H9 (cell line): Measurements from ENCODE around the gene STN1. TPM values are rescaled to one million over a fixed set of nuclear protein-coding genes. Genes with fewer than 3 reads are reported as not detected.

Experiments
- DNase-seq: peaks from one replicate; pipeline ENCODE4 v3.0.0-alpha.2; 2017
- H2AFZ ChIP-seq: one replicate; pipeline ENCODE4 v1.6.1; 2013; ENCODE audit warnings: mild to moderate bottlenecking, low read length, control low read depth, moderate library complexity
- H2AK5ac ChIP-seq: 2 replicates; pipeline ENCODE4 v1.6.1; 2013; ENCODE audit warnings: low read length, control low read depth, mixed read lengths; ENCODE audit not compliant: insufficient read length
- H2BK120ac ChIP-seq: one replicate; pipeline ENCODE4 v1.6.1; 2013; ENCODE audit warnings: low read depth, mild to moderate bottlenecking, low read length, control low read depth, inconsistent platforms; ENCODE audit not compliant: poor library complexity, severe bottlenecking
- H2BK12ac ChIP-seq: 2 replicates; pipeline ENCODE4 v1.6.1; 2013; ENCODE audit warnings: low read length, control low read depth, mixed read lengths, low read depth; ENCODE audit not compliant: insufficient read length
- H2BK15ac ChIP-seq: 2 replicates; pipeline ENCODE4 v1.6.1; 2013; ENCODE audit warnings: low read depth, low read length, control low read depth
- H2BK20ac ChIP-seq: one replicate; pipeline ENCODE4 v1.6.1; 2013; ENCODE audit warnings: low read depth, mild to moderate bottlenecking, low read length, control low read depth, inconsistent platforms; ENCODE audit not compliant: poor library complexity, severe bottlenecking
- H2BK5ac ChIP-seq: 2 replicates; pipeline ENCODE4 v1.6.1; 2013; ENCODE audit warnings: low read length, control low read depth, mixed read lengths; ENCODE audit not compliant: insufficient read length
- H3K14ac ChIP-seq: 2 replicates; pipeline ENCODE4 v1.6.1; 2013; ENCODE audit warnings: low read length, control low read depth; ENCODE audit not compliant: insufficient read depth
- H3K18ac ChIP-seq: 2 replicates; pipeline ENCODE4 v1.6.1; 2013; ENCODE audit warnings: low read depth, mild to moderate bottlenecking, mixed read lengths, low read length, control low read depth; ENCODE audit not compliant: insufficient read length
- H3K23ac ChIP-seq: 2 replicates; pipeline ENCODE4 v1.6.1; 2013; ENCODE audit warnings: low read length, control low read depth, mixed read lengths, low read depth; ENCODE audit not compliant: insufficient read length
- H3K23me2 ChIP-seq: 2 replicates; pipeline ENCODE4 v1.6.1; 2013; ENCODE audit warnings: low read depth, mild to moderate bottlenecking, mixed read lengths, low read length, control low read depth; ENCODE audit not compliant: insufficient read length, poor library complexity, severe bottlenecking
- H3K27ac ChIP-seq: 2 replicates; pipeline ENCODE4 v1.5.1; 2013; ENCODE audit warnings: low read length, control low read depth, mixed read lengths, low read depth; ENCODE audit not compliant: insufficient read length
- H3K27me3 ChIP-seq: 2 replicates; pipeline ENCODE4 v1.6.1; 2013; ENCODE audit warnings: low read length, control low read depth, inconsistent platforms; ENCODE audit not compliant: insufficient read depth
- H3K4ac ChIP-seq: 2 replicates; pipeline ENCODE4 v1.6.1; 2013; ENCODE audit warnings: low read depth, mild to moderate bottlenecking, control low read depth, inconsistent platforms, low read length, moderate library complexity
- H3K4me1 ChIP-seq: 2 replicates; pipeline ENCODE4 v1.6.1; 2013; ENCODE audit warnings: low read length, control low read depth, inconsistent platforms; ENCODE audit not compliant: insufficient read depth
- H3K4me2 ChIP-seq: 2 replicates; pipeline ENCODE4 v1.6.1; 2013; ENCODE audit warnings: low read length, control low read depth, mixed read lengths; ENCODE audit not compliant: insufficient read length, insufficient read depth
- H3K56ac ChIP-seq: 2 replicates; pipeline ENCODE4 v1.6.1; 2013; ENCODE audit warnings: low read depth, mild to moderate bottlenecking, mixed read lengths, low read length, control low read depth; ENCODE audit not compliant: insufficient read length
- H3K79me1 ChIP-seq: 2 replicates; pipeline ENCODE4 v1.6.1; 2013; ENCODE audit warnings: low read depth, mild to moderate bottlenecking, moderate library complexity, low read length, control low read depth, inconsistent platforms; ENCODE audit not compliant: insufficient read depth, poor library complexity, severe bottlenecking
- H3K79me2 ChIP-seq: 2 replicates; pipeline ENCODE4 v1.6.1; 2013; ENCODE audit warnings: low read length, control low read depth, inconsistent platforms; ENCODE audit not compliant: insufficient read depth
- H3K9ac ChIP-seq: 2 replicates; pipeline ENCODE4 v1.6.1; 2013; ENCODE audit warnings: low read length, control low read depth, mixed read lengths; ENCODE audit not compliant: insufficient read length; ENCODE audit errors: extremely low read depth
- H3K9me3 ChIP-seq: one replicate; pipeline ENCODE4 v1.6.1; 2013; ENCODE audit warnings: low read depth, low read length, inconsistent platforms; ENCODE audit not compliant: control insufficient read depth
- H3T11ph ChIP-seq: one replicate; pipeline ENCODE4 v1.6.1; 2013; ENCODE audit warnings: mild to moderate bottlenecking, low read length, control low read depth, inconsistent platforms
- H4K20me1 ChIP-seq: one replicate; pipeline ENCODE4 v1.6.1; 2013; ENCODE audit not compliant: control insufficient read depth, insufficient read length, insufficient read depth
- H4K5ac ChIP-seq: 2 replicates; pipeline ENCODE4 v1.6.1; 2013; ENCODE audit warnings: low read depth, mild to moderate bottlenecking, mixed read lengths, low read length, control low read depth; ENCODE audit not compliant: insufficient read length
- H4K8ac ChIP-seq: replicated peaks from 2 replicates; pipeline ENCODE4 v1.6.1; 2013; ENCODE audit warnings: low read length, control low read depth, mixed read lengths, low read depth; ENCODE audit not compliant: insufficient read length
- H4K91ac ChIP-seq: 2 replicates; pipeline ENCODE4 v1.6.1; 2013; ENCODE audit warnings: low read depth, mild to moderate bottlenecking, moderate library complexity, mixed read lengths, low read length, control low read depth; ENCODE audit not compliant: insufficient read length
- H3K27ac Mint-ChIP-seq, 3 experiments: 2 replicates in 2 of 3; 3 replicates in 1 of 3; pipeline ENCODE4 v1.8.0; 2020 to 2021; ENCODE audit warnings: mixed read lengths in 3 of 3, mild to moderate bottlenecking in 1 of 3, moderate library complexity in 1 of 3
- H3K27me3 Mint-ChIP-seq: 2 replicates; pipeline ENCODE4 v1.8.0; 2021; ENCODE audit warnings: low read depth, mild to moderate bottlenecking, moderate library complexity, mixed read lengths
- H3K36me3 Mint-ChIP-seq, 3 experiments: 2 replicates in 2 of 3; 3 replicates in 1 of 3; pipeline ENCODE4 v1.8.0; 2020 to 2021; ENCODE audit warnings: low read depth in 3 of 3, mixed read lengths in 3 of 3; ENCODE audit not compliant: insufficient read depth in 1 of 3
- H3K4me1 Mint-ChIP-seq, 2 experiments: 2 replicates each; pipeline ENCODE4 v1.8.0; 2020; ENCODE audit warnings: mixed read lengths in 2 of 2
- H3K4me3 Mint-ChIP-seq, 2 experiments: 2 replicates in 1 of 2; 3 replicates in 1 of 2; pipeline ENCODE4 v1.8.0; 2020 to 2021; ENCODE audit warnings: mild to moderate bottlenecking in 2 of 2, mixed read lengths in 2 of 2, moderate library complexity in 1 of 2
- H3K9me3 Mint-ChIP-seq, 2 experiments: 2 replicates in 1 of 2; 3 replicates in 1 of 2; pipeline ENCODE4 v1.8.0; 2020; ENCODE audit warnings: mild to moderate bottlenecking in 2 of 2, mixed read lengths in 2 of 2, moderate library complexity in 1 of 2
- CTCF ChIP-seq: fragments of 200-600 bp; sonication (generic); conservative IDR thresholded peaks from 3 replicates; pipeline ENCODE4 v1.8.0; 2021; ENCODE audit warnings: antibody characterized with exemption, mild to moderate bottlenecking
- WGBS: extraction: QIAGEN DNeasy Blood & Tissue Kit; methylation state at CpG from one replicate; pipeline ENCODE4 v1.1.7; 2013; ENCODE audit warnings: missing lambda C conversion rate, low lambda C conversion rate, mixed read lengths; ENCODE audit not compliant: insufficient read length; ENCODE audit errors: extremely low coverage; 5-methylcytosine and 5-hydroxymethylcytosine counted together
- total RNA-seq: library from RNA; stranded (reverse); gene quantifications from 2 replicates; pipeline ENCODE4 v1.2.1, GENCODE V29; 2021

Gene STN1
- total RNA-seq, 1 experiment from 2014 or later = 11.3 TPM

- WGBS = no CpG with 5 or more reads among the region's 92 CpGs
- no peaks in the 10 kb centered on the region for H3K9me3 Mint-ChIP-seq
- H3K79me2 ChIP-seq = no peaks in the 10 kb centered on the region
- no peaks in the 10 kb centered on the region for H3K27me3 ChIP-seq
- H3K18ac ChIP-seq = no peak within 1 kb of the TSS
- no peak within 1 kb of the TSS for H4K91ac ChIP-seq
- no peaks in the 10 kb centered on the region for H3K9me3 ChIP-seq
- no peaks in the 10 kb centered on the region for H3K79me1 ChIP-seq
- peak within 1 kb of the TSS; percentile 89 for H2AFZ ChIP-seq
- H2BK20ac ChIP-seq = no peak within 1 kb of the TSS
- H3K4ac ChIP-seq = no peak within 1 kb of the TSS
- H3K56ac ChIP-seq = no peak within 1 kb of the TSS
- H3K23ac ChIP-seq = no peak within 1 kb of the TSS
- H3K27ac Mint-ChIP-seq = peak within 1 kb of the TSS in 2 of 3 experiments; percentile 1 to 85; a peak in 2 of 7 replicates
- DNase-seq = peak; percentile 50
- H3K4me1 ChIP-seq = peaks cover 3% of the 10 kb centered on the region; the same call in 1 of the 2 replicates
- no peak within 1 kb of the TSS for H3T11ph ChIP-seq
- no peak within 1 kb of the TSS for H2BK5ac ChIP-seq
- H3K9ac ChIP-seq = peak within 1 kb of the TSS; percentile 67
- no peak within 1 kb of the TSS for H4K8ac ChIP-seq
- H3K27me3 Mint-ChIP-seq = peaks cover 2% of the 10 kb centered on the region; the same call in 1 of the 2 replicates
- H2BK120ac ChIP-seq = no peak within 1 kb of the TSS
- no peak for TF ChIP-seq CTCF
- no peaks in the 10 kb centered on the region; a peak in 1 of 7 replicates for H3K36me3 Mint-ChIP-seq
- no peak within 1 kb of the TSS for H4K5ac ChIP-seq
- H3K4me2 ChIP-seq = peak within 1 kb of the TSS; percentile 98
- H3K4me3 Mint-ChIP-seq = peak within 1 kb of the TSS; percentile 88 to 92
- peaks cover 11% of the 10 kb centered on the region for H3K23me2 ChIP-seq
- H4K20me1 ChIP-seq = no peaks in the 10 kb centered on the region
- no peak within 1 kb of the TSS for H2AK5ac ChIP-seq
- H3K14ac ChIP-seq = peak within 1 kb of the TSS; percentile 81
- no peak within 1 kb of the TSS for H3K27ac ChIP-seq
- peaks cover 25 to 34% of the 10 kb centered on the region in 2 experiments for H3K4me1 Mint-ChIP-seq
- no peak within 1 kb of the TSS for H2BK12ac ChIP-seq
- no peak within 1 kb of the TSS; the same call in 1 of the 2 replicates for H2BK15ac ChIP-seq
Measured at GRCh38 chr10:103966671-103967447, 48.9 kb upstream of the STN1 start, which contains the start of gene SLK. SLK (plus strand) TSS chr10:103967140; CDS start chr10:103967746, 606 bp downstream.
